ENCODE measurements around the gene DGKD.
A peak's percentile ranks its signal among the peaks of the same experiment; 100 is the strongest.

Gene DGKD

GRCh38 chr2:233404222-233404621 lies 49.9 kb downstream of the DGKD start:
- no peak overlapping the region for H3K4me3 ChIP-seq (ENCODE audit: low read depth, low read length)

GRCh38 chr2:233406865-233407264 lies 52.6 kb downstream of the DGKD start:
- no peak overlapping the region for H3K4me3 ChIP-seq (ENCODE audit: low read depth, low read length)
- DNase-seq (ENCODE audit: low read depth): no peak

More at GRCh38 chr2:233404222-233404621, 49.9 kb downstream of the DGKD start:
- no peak for DNase-seq (ENCODE audit: low read depth)

GRCh38 chr2:233407771-233408181 lies 53.5 kb downstream of the DGKD start:
- no peak overlapping the region for H3K4me3 ChIP-seq (ENCODE audit: low read depth, low read length)
- no peak for DNase-seq (ENCODE audit: low read depth)

GRCh38 chr2:233408366-233409285 lies 54.3 kb downstream of the DGKD start:
- DNase-seq (ENCODE audit: low read depth): no peak
- no peak overlapping the region for H3K4me3 ChIP-seq (ENCODE audit: low read depth, low read length)

GRCh38 chr2:233409286-233409991 lies 55.1 kb downstream of the DGKD start:
- no peak for DNase-seq (ENCODE audit: low read depth)
- no peak overlapping the region for H3K4me3 ChIP-seq (ENCODE audit: low read depth, low read length)

GRCh38 chr2:233410196-233410760 lies 56.0 kb downstream of the DGKD start:
- no peak for DNase-seq (ENCODE audit: low read depth)
- no peak overlapping the region for H3K4me3 ChIP-seq (ENCODE audit: low read depth, low read length)

GRCh38 chr2:233411162-233411561 lies 56.9 kb downstream of the DGKD start:
- no peak overlapping the region for H3K4me3 ChIP-seq (ENCODE audit: low read depth, low read length)
- DNase-seq (ENCODE audit: low read depth): no peak

GRCh38 chr2:233412405-233412804 lies 58.1 kb downstream of the DGKD start:
- no peak for DNase-seq (ENCODE audit: low read depth)
- H3K4me3 ChIP-seq (ENCODE audit: low read depth, low read length): no peak overlapping the region

- no peak overlapping the region for H3K4me3 ChIP-seq (ENCODE audit: low read depth, low read length)
- no peak for DNase-seq (ENCODE audit: low read depth)
These were observed 58.8 kb downstream of the DGKD start for GRCh38 chr2:233413046-233413445.

GRCh38 chr2:233413559-233414272 lies 59.4 kb downstream of the DGKD start:
- peak; percentile 45 for DNase-seq (ENCODE audit: low read depth)
- H3K4me3 ChIP-seq (ENCODE audit: low read depth, low read length): no peak overlapping the region

- H3K4me3 ChIP-seq (ENCODE audit: low read depth, low read length): no peak overlapping the region
- DNase-seq (ENCODE audit: low read depth): no peak
These were observed 60.0 kb downstream of the DGKD start for GRCh38 chr2:233414273-233414654.

- DNase-seq (ENCODE audit: low read depth): no peak
These were observed 60.7 kb downstream of the DGKD start for GRCh38 chr2:233414777-233415570.

GRCh38 chr2:233416199-233416598 lies 61.9 kb downstream of the DGKD start:
- DNase-seq (ENCODE audit: low read depth): no peak
- H3K4me3 ChIP-seq (ENCODE audit: low read depth, low read length): no peak overlapping the region

More at GRCh38 chr2:233414777-233415570, 60.7 kb downstream of the DGKD start:
- no peak overlapping the region for H3K4me3 ChIP-seq (ENCODE audit: low read depth, low read length)

GRCh38 chr2:233416706-233417105 lies 62.4 kb downstream of the DGKD start:
- no peak overlapping the region for H3K4me3 ChIP-seq (ENCODE audit: low read depth, low read length)
- DNase-seq (ENCODE audit: low read depth): no peak

GRCh38 chr2:233417282-233417681 lies 63.0 kb downstream of the DGKD start:
- DNase-seq (ENCODE audit: low read depth): no peak
- H3K4me3 ChIP-seq (ENCODE audit: low read depth, low read length): no peak overlapping the region

- no peak for DNase-seq (ENCODE audit: low read depth)
- H3K4me3 ChIP-seq (ENCODE audit: low read depth, low read length): no peak overlapping the region
These were observed 63.9 kb downstream of the DGKD start for GRCh38 chr2:233418052-233418760.

- DNase-seq (ENCODE audit: low read depth): peak; percentile 51
- H3K4me3 ChIP-seq (ENCODE audit: low read depth, low read length): no peak overlapping the region
These were observed 64.7 kb downstream of the DGKD start for GRCh38 chr2:233418761-233419546.

Measured in skeletal muscle cell (primary cell).